ENCODE data around the gene VPS33A. TPM values are rescaled to one million over a fixed set of nuclear protein-coding genes. Genes with fewer than 3 reads are reported as not detected.

VPS33A gene
- total and polyA plus RNA-seq, 2 of the 13 experiments (the other 11 are each of a cell fraction or from before 2014, with no cell fraction given): 11.0 to 43.6 TPM

DNA sequence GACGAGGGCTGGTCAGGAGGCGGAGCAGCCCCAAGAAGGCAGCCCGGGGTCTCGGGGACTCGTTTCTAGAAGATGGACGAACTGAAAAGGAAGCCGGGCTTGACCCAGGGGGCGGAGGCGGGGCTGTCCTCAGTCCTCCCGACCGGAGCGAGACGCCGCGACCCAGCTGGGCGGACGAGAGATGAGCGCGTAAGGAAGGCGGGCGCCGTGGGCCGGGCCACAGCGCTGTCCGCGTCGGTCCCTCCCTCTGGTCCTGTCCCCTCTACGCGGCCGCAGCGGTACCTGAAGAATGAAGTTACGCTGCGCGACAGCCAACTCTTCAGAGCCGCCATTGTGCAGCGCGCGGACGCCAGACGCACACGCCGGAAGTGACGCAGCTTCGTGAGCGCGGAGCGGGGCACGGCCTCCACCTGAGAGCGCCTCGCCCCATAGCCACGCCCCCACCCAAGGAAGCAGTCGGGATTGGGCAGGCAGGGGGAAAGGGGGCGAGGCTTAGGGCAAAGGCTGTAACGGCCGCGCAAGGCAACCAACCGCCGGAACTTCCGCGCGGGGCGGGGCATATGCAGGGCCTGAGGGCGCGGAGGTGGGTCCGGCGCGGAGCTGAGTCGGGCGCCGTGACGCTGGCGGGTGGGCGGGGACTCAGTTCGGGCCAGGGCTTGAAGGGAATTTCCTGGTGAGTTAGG is 40.5 kb downstream of the VPS33A start, which contains the start of gene DIABLO (continued):
- TF ChIP-seq, protein P1, sequence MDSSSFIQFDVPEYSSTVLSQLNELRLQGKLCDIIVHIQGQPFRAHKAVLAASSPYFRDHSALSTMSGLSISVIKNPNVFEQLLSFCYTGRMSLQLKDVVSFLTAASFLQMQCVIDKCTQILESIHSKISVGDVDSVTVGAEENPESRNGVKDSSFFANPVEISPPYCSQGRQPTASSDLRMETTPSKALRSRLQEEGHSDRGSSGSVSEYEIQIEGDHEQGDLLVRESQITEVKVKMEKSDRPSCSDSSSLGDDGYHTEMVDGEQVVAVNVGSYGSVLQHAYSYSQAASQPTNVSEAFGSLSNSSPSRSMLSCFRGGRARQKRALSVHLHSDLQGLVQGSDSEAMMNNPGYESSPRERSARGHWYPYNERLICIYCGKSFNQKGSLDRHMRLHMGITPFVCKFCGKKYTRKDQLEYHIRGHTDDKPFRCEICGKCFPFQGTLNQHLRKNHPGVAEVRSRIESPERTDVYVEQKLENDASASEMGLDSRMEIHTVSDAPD (CRISPR knock-in tag; IDR thresholded peaks at IDR 0.05): 0 out of 2 replicates have a peak, but pooled peaks have one; percentile 29
- TF ChIP-seq MXD4 (CRISPR knock-in tag; IDR thresholded peaks at IDR 0.05) (peak; percentile 76; the same call in 1 of the 2 replicates), HNF4G (IDR thresholded peaks at IDR 0.05; ENCODE audit: borderline replicate concordance, low read depth, low read length) (no peak), HNF4G (CRISPR knock-in tag; IDR thresholded peaks at IDR 0.05; ENCODE audit: borderline replicate concordance, low read depth) (peak; percentile 73), ZNF350 (CRISPR knock-in tag; IDR thresholded peaks at IDR 0.05; ENCODE audit: borderline replicate concordance, low read depth) (peak; percentile 84; the same call in 1 of the 2 replicates), TBX2 (CRISPR knock-in tag; IDR thresholded peaks at IDR 0.05; ENCODE audit: borderline replicate concordance) (peak; percentile 72), ZNF605 (CRISPR knock-in tag; IDR thresholded peaks at IDR 0.05) (peak; percentile 73), ATF7 (IDR thresholded peaks at IDR 0.05) (no peak), ATF7 (CRISPR knock-in tag; IDR thresholded peaks at IDR 0.05) (no peak), RBM22 (optimal IDR thresholded peaks at IDR 0.05; ENCODE audit: low read length) (peak; percentile 83), IRF2 (CRISPR knock-in tag; IDR thresholded peaks at IDR 0.05) (0 out of 2 replicates have a peak, but pooled peaks have one; percentile 72), ZNF383 (CRISPR knock-in tag; IDR thresholded peaks at IDR 0.05; ENCODE audit: borderline replicate concordance) (no peak), KLF9 (CRISPR knock-in tag; IDR thresholded peaks at IDR 0.05; ENCODE audit: low read depth) (0 out of 2 replicates have a peak, but pooled peaks have one; percentile 41)
- TF ChIP-seq, protein P2, sequence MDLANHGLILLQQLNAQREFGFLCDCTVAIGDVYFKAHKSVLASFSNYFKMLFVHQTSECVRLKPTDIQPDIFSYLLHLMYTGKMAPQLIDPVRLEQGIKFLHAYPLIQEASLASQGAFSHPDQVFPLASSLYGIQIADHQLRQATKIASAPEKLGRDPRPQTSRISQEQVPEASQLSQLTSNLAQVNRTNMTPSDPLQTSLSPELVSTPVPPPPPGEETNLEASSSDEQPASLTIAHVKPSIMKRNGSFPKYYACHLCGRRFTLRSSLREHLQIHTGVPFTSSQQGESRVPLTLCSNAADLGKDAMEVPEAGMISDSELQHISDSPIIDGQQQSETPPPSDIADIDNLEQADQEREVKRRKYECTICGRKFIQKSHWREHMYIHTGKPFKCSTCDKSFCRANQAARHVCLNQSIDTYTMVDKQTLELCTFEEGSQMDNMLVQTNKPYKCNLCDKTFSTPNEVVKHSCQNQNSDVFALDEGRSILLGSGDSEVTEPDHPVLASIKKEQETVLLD (CRISPR knock-in tag; IDR thresholded peaks at IDR 0.05; ENCODE audit: low read depth): peak; percentile 77; the same call in 1 of the 2 replicates
- TF ChIP-seq, protein P3, sequence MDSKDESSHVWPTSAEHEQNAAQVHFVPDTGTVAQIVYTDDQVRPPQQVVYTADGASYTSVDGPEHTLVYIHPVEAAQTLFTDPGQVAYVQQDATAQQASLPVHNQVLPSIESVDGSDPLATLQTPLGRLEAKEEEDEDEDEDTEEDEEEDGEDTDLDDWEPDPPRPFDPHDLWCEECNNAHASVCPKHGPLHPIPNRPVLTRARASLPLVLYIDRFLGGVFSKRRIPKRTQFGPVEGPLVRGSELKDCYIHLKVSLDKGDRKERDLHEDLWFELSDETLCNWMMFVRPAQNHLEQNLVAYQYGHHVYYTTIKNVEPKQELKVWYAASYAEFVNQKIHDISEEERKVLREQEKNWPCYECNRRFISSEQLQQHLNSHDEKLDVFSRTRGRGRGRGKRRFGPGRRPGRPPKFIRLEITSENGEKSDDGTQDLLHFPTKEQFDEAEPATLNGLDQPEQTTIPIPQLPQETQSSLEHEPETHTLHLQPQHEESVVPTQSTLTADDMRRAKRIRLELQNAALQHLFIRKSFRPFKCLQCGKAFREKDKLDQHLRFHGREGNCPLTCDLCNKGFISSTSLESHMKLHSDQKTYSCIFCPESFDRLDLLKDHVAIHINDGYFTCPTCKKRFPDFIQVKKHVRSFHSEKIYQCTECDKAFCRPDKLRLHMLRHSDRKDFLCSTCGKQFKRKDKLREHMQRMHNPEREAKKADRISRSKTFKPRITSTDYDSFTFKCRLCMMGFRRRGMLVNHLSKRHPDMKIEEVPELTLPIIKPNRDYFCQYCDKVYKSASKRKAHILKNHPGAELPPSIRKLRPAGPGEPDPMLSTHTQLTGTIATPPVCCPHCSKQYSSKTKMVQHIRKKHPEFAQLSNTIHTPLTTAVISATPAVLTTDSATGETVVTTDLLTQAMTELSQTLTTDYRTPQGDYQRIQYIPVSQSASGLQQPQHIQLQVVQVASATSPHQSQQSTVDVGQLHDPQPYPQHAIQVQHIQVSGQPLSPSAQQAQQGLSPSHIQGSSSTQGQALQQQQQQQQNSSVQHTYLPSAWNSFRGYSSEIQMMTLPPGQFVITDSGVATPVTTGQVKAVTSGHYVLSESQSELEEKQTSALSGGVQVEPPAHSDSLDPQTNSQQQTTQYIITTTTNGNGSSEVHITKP (CRISPR knock-in tag; IDR thresholded peaks at IDR 0.05; ENCODE audit: low read depth): no peak
- TF ChIP-seq, protein P4, sequence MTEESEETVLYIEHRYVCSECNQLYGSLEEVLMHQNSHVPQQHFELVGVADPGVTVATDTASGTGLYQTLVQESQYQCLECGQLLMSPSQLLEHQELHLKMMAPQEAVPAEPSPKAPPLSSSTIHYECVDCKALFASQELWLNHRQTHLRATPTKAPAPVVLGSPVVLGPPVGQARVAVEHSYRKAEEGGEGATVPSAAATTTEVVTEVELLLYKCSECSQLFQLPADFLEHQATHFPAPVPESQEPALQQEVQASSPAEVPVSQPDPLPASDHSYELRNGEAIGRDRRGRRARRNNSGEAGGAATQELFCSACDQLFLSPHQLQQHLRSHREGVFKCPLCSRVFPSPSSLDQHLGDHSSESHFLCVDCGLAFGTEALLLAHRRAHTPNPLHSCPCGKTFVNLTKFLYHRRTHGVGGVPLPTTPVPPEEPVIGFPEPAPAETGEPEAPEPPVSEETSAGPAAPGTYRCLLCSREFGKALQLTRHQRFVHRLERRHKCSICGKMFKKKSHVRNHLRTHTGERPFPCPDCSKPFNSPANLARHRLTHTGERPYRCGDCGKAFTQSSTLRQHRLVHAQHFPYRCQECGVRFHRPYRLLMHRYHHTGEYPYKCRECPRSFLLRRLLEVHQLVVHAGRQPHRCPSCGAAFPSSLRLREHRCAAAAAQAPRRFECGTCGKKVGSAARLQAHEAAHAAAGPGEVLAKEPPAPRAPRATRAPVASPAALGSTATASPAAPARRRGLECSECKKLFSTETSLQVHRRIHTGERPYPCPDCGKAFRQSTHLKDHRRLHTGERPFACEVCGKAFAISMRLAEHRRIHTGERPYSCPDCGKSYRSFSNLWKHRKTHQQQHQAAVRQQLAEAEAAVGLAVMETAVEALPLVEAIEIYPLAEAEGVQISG (CRISPR knock-in tag; IDR thresholded peaks at IDR 0.05): peak; percentile 92
- TF ChIP-seq, protein P5, sequence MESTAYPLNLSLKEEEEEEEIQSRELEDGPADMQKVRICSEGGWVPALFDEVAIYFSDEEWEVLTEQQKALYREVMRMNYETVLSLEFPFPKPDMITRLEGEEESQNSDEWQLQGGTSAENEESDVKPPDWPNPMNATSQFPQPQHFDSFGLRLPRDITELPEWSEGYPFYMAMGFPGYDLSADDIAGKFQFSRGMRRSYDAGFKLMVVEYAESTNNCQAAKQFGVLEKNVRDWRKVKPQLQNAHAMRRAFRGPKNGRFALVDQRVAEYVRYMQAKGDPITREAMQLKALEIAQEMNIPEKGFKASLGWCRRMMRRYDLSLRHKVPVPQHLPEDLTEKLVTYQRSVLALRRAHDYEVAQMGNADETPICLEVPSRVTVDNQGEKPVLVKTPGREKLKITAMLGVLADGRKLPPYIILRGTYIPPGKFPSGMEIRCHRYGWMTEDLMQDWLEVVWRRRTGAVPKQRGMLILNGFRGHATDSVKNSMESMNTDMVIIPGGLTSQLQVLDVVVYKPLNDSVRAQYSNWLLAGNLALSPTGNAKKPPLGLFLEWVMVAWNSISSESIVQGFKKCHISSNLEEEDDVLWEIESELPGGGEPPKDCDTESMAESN (CRISPR knock-in tag; conservative IDR thresholded peaks at IDR 0.05): peak; percentile 12; the same call in 1 of the 2 replicates

Data from HepG2 (cell line).